ENCODE results near the gene CD83. TPM values are rescaled to one million over a fixed set of nuclear protein-coding genes. Genes with fewer than 3 reads are reported as not detected.

The CD83 gene
- total RNA-seq, 1 experiment from 2014 or later: 1.0 TPM

DNA sequence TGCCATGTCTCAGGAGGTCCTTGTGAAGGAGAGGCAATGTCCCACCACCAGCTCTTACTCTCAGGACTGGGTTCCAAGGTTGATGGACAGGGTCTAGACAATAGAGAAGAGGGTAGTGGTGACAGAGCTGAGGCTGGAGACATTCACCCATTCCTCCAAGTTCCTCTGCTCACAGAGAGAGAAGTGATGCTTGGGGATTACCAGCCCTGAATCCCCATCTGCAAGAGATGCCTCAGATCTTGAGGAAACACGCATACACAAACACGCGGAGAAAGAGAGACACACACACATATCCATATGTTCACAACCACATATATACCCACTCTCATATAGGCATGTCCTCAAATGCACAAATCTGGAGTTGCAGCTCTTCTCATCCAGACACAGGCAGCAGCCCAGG lies 15.2 kb upstream of the CD83 start:
- no peak for DNase-seq
- Histone ChIP-seq H3K36me3 (ENCODE audit: control insufficient read depth, insufficient read depth, low read length) (no peaks in the 10 kb centered on the region), H3K4me3 (ENCODE audit: low read depth, low read length) (no peak overlapping the region), H3K27me3 (replicated peaks; ENCODE audit: control insufficient read depth, insufficient read depth, low read length) (no peaks in the 10 kb centered on the region), H3K4me1 (no peaks in the 10 kb centered on the region), H3K9me3 (peaks cover 8% of the 10 kb centered on the region; the same call in 1 of the 2 replicates)
- no peaks in the 10 kb centered on the region for H3K36me3 Mint-ChIP-seq (ENCODE audit: insufficient read depth, unreplicated experiment)
- H3K4me1 Mint-ChIP-seq (ENCODE audit: low read depth, unreplicated experiment): no peaks in the 10 kb centered on the region
- no TSS peak for BruUV-seq (replicated peaks)
- no peak overlapping the region for H3K4me3 Mint-ChIP-seq (ENCODE audit: unreplicated experiment)
- ChIA-PET POLR2A (no interaction called here), CTCF (no interaction called here)
- intact Hi-C loops (cut with micrococcal nuclease; ENCODE audit: unreplicated experiment): no loop called here
- peaks cover 6% of the 10 kb centered on the region for H3K27me3 Mint-ChIP-seq (ENCODE audit: insufficient read depth, unreplicated experiment)
- no peaks in the 10 kb centered on the region for H3K9me3 Mint-ChIP-seq (ENCODE audit: unreplicated experiment)
- no peak for TF ChIP-seq CTCF (IDR thresholded peaks at IDR 0.05; ENCODE audit: insufficient read depth in 1 of 2, low read depth in 1 of 2, low read length in 1 of 2, severe bottlenecking in 1 of 2, unreplicated experiment in 1 of 2)
- H3K27ac Mint-ChIP-seq (ENCODE audit: unreplicated experiment): no peak overlapping the region

DNA sequence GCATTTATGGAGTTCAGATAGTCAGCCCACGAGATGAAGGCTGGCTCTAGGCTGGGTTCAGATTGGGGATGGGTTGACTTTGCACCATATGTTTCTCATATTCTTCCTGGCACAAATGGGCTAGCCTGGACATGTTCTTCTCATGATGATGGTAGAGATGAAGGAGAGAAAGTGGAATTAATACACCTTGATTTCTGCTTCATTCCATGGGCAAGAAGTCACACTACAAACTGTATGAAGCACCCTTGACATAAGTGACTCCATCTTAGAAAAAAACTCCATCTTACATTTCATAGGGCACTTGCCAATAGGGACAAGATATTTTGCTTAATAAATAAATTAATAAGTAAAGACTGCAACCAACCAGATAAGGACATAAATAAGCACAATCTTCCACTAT lies 12.0 kb upstream of the CD83 start:
- Histone ChIP-seq H3K4me3 (ENCODE audit: low read depth, low read length) (no peak overlapping the region), H3K27me3 (replicated peaks; ENCODE audit: control insufficient read depth, insufficient read depth, low read length) (no peaks in the 10 kb centered on the region), H3K4me1 (no peaks in the 10 kb centered on the region), H3K36me3 (ENCODE audit: control insufficient read depth, insufficient read depth, low read length) (no peaks in the 10 kb centered on the region), H3K9me3 (peaks cover 11% of the 10 kb centered on the region; the same call in 1 of the 2 replicates)
- Mint-ChIP-seq H3K4me3 (ENCODE audit: unreplicated experiment) (no peak overlapping the region), H3K9me3 (ENCODE audit: unreplicated experiment) (peaks cover 9% of the 10 kb centered on the region), H3K36me3 (ENCODE audit: insufficient read depth, unreplicated experiment) (no peaks in the 10 kb centered on the region), H3K27ac (ENCODE audit: unreplicated experiment) (no peak overlapping the region), H3K27me3 (ENCODE audit: insufficient read depth, unreplicated experiment) (peaks cover 4% of the 10 kb centered on the region), H3K4me1 (ENCODE audit: low read depth, unreplicated experiment) (no peaks in the 10 kb centered on the region)
- no TSS peak for BruUV-seq (replicated peaks)
- CTCF ChIA-PET: no interaction called here
- no peak for TF ChIP-seq CTCF (IDR thresholded peaks at IDR 0.05; ENCODE audit: insufficient read depth in 1 of 2, low read depth in 1 of 2, low read length in 1 of 2, severe bottlenecking in 1 of 2, unreplicated experiment in 1 of 2)
- no peak for DNase-seq
- POLR2A ChIA-PET: no interaction called here
- intact Hi-C loops (cut with micrococcal nuclease; ENCODE audit: unreplicated experiment): no loop called here

DNA sequence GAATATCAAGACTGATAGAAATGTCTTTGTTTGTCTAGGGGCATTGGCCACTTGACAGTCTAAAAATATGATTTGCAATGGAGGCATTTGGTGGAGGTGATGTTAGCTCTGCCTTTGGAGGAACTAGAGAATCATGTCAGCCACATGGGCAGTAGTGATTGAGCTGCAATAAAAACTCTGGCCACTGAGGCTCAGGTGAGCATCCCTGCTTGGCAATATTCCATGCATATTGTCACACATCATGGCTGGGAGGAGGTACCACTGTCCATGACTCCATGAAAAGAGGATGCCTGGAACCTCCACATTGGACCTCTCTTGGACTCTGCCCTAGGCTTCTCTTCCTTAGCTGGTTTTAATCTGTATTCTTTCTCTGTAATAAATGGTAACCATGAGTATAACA lies 10.6 kb upstream of the CD83 start:
- POLR2A ChIA-PET: no interaction called here

More for the DNA sequence above, 10.6 kb upstream of the CD83 start:
- Mint-ChIP-seq H3K36me3 (ENCODE audit: insufficient read depth, unreplicated experiment) (no peaks in the 10 kb centered on the region), H3K4me1 (ENCODE audit: low read depth, unreplicated experiment) (no peaks in the 10 kb centered on the region), H3K27ac (ENCODE audit: unreplicated experiment) (no peak overlapping the region), H3K27me3 (ENCODE audit: insufficient read depth, unreplicated experiment) (peaks cover 2% of the 10 kb centered on the region), H3K9me3 (ENCODE audit: unreplicated experiment) (peaks cover 9% of the 10 kb centered on the region), H3K4me3 (ENCODE audit: unreplicated experiment) (no peak overlapping the region)
- CTCF ChIA-PET: no interaction called here
- Histone ChIP-seq H3K27me3 (replicated peaks; ENCODE audit: control insufficient read depth, insufficient read depth, low read length) (no peaks in the 10 kb centered on the region), H3K4me3 (ENCODE audit: low read depth, low read length) (no peak overlapping the region), H3K36me3 (ENCODE audit: control insufficient read depth, insufficient read depth, low read length) (no peaks in the 10 kb centered on the region), H3K9me3 (peaks cover 11% of the 10 kb centered on the region; the same call in 1 of the 2 replicates), H3K4me1 (no peaks in the 10 kb centered on the region)
- BruUV-seq (replicated peaks): no TSS peak
- TF ChIP-seq CTCF (IDR thresholded peaks at IDR 0.05; ENCODE audit: insufficient read depth in 1 of 2, low read depth in 1 of 2, low read length in 1 of 2, severe bottlenecking in 1 of 2, unreplicated experiment in 1 of 2): no peak
- intact Hi-C loops (cut with micrococcal nuclease; ENCODE audit: unreplicated experiment): no loop called here
- DNase-seq: no peak

All from Caco-2 (cell line).